Measurements from ENCODE around the gene KRTAP5-2.

KRTAP5-2 gene

DNA sequence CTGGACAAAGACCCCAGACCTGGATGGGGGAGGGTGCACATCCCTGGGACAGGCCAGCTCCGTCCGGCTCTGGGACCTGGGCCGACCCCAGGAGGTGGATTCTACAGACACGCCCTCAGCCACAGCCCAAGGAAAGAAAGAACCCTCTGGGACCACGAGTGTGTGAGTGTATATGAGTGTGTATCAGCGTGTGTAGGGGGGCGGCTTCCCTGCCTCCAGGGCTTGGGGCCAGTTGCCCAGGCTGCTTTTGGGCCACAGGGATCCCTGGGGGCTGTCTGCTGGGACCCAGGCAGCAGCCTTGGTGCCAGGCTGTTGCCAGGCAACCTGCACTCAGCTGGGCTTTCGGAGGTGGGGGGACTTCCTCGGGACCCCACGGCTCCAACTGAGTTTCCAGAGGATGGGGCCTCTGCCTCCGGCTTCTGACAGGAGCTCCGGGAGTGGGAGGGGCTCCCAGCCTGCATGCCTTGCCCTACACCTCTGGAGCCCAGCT lies 34.9 kb downstream of the KRTAP5-2 start:
- H3K36me3 ChIP-seq (ENCODE audit: insufficient read depth, low read length) = peaks cover 2% of the 10 kb centered on the region; the same call in 1 of the 2 replicates
- no peak overlapping the region for H3K9ac ChIP-seq (ENCODE audit: low read depth, low read length)
- H3K9me3 ChIP-seq (ENCODE audit: control insufficient read depth, insufficient read depth, low read length) = no peaks in the 10 kb centered on the region
- H3K4me1 ChIP-seq (ENCODE audit: insufficient read depth, low read length) = peaks cover 12% of the 10 kb centered on the region; the same call in 1 of the 2 replicates

DNA sequence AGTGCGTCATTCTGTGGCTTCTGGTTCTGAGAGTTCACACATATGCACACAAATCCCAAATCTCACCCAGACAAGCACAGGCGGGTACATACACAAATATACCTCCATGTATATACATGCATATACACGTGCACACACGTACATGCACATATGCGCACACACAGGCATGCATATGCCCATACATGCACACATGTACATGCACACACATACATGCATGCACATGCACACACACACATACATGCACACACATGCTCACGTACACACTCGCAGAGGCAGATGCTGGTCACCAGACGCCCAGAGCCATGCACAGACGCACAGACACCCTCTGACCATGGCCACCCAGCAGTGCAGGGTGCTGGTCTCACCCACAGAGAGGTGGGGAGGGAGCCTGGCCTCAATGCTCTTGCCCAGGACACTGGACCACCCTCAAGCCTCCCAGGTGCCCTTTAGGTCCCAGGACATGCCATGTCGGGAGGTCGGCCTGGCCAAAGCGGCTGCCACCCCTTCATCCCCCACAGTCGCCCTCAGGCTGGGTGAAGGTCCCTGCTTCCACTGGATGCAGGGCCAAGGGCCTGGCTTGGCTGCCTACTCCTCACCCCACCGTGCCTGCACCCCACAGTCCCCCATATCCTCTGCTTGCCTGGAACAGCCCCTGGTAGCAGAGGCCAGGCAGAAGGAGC lies 35.5 kb downstream of the KRTAP5-2 start:
- no peak overlapping the region for H3K9ac ChIP-seq (ENCODE audit: low read depth, low read length)
- no peaks in the 10 kb centered on the region for H3K9me3 ChIP-seq (ENCODE audit: control insufficient read depth, insufficient read depth, low read length)
- peaks cover 2% of the 10 kb centered on the region; the same call in 1 of the 2 replicates for H3K36me3 ChIP-seq (ENCODE audit: insufficient read depth, low read length)
- peaks cover 15% of the 10 kb centered on the region; the same call in 1 of the 2 replicates for H3K4me1 ChIP-seq (ENCODE audit: insufficient read depth, low read length)

DNA sequence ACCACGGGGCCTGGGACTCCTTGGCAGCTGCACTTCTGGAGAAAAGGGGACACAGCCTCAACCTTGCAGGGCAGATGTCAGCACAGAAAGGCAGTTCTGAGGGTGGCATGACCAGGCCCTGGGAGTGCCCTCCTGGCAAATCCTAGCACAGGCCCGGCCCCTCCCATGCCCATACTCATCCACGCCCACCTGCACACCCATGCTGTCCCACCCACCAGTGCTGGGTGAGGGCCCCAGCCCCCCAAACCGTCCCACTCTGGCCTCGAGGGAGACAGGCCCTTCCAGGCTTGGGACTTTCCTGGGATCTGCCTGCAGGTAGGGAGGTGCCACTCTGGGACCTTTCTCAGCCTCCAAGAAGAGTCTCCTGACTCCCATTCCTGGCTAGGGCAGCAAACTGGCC lies 36.1 kb downstream of the KRTAP5-2 start:
- peaks cover 2% of the 10 kb centered on the region; the same call in 1 of the 2 replicates for H3K36me3 ChIP-seq (ENCODE audit: insufficient read depth, low read length)
- H3K9me3 ChIP-seq (ENCODE audit: control insufficient read depth, insufficient read depth, low read length) = no peaks in the 10 kb centered on the region
- H3K9ac ChIP-seq (ENCODE audit: low read depth, low read length) = no peak overlapping the region
- H3K4me1 ChIP-seq (ENCODE audit: insufficient read depth, low read length) = peaks cover 17% of the 10 kb centered on the region; the same call in 1 of the 2 replicates

DNA sequence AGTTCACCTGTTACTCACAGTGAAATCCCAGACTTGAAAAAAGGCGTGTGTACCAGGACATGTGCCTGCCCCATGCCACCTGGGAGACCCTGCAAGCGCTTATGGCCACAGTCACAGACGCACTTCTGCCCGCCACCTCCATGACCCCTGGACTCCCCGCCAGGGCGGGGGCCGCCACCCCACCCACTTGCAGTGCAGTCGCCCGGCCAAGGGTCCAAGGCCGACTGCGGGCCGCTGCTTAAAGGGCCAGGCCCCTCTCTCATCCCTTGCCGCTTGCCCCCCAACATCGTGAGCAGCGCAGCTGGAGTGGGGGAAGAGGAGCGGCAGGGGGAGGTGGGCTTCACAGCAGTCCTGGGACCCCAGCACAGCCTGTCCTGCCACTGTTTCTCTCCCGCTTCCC lies 36.8 kb downstream of the KRTAP5-2 start:
- Histone ChIP-seq H3K9me3 (ENCODE audit: control insufficient read depth, insufficient read depth, low read length) (no peaks in the 10 kb centered on the region), H3K4me1 (ENCODE audit: insufficient read depth, low read length) (peaks cover 17% of the 10 kb centered on the region; the same call in 1 of the 2 replicates), H3K9ac (ENCODE audit: low read depth, low read length) (no peak overlapping the region), H3K36me3 (ENCODE audit: insufficient read depth, low read length) (peaks cover 2% of the 10 kb centered on the region; the same call in 1 of the 2 replicates)

DNA sequence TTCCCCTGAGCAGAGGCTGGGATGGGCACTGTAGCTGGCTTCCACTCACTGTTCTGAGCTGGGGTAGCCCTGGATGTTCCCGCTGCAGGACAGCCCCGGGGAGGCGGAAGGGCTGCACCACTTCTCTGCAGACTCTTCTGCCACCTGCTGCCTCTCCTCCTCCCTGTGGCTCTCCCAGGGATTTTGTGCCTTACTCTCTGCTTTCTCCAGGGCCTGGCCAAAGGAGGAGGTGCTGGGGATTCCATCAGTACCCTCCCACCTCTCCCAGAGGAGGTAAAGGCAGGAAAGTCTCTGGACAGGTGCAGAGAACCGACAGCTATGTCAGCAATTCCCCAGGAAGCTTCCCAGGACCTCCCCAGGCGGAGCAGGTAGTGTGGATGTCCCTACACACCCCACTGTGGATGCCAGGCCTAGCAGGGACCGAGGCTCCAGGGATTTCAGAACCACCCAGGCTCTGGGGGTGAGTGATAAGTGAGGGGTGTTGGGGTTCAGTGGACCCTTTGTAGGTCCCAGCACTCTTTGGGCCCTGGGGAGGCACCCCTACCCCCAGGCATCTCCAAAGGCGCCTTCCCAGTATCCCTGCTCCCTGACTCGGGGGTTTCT lies 37.3 kb downstream of the KRTAP5-2 start:
- Histone ChIP-seq H3K36me3 (ENCODE audit: insufficient read depth, low read length) (peaks cover 2% of the 10 kb centered on the region; the same call in 1 of the 2 replicates), H3K9me3 (ENCODE audit: control insufficient read depth, insufficient read depth, low read length) (no peaks in the 10 kb centered on the region), H3K4me1 (ENCODE audit: insufficient read depth, low read length) (peaks cover 17% of the 10 kb centered on the region; the same call in 1 of the 2 replicates), H3K9ac (ENCODE audit: low read depth, low read length) (no peak overlapping the region)

DNA sequence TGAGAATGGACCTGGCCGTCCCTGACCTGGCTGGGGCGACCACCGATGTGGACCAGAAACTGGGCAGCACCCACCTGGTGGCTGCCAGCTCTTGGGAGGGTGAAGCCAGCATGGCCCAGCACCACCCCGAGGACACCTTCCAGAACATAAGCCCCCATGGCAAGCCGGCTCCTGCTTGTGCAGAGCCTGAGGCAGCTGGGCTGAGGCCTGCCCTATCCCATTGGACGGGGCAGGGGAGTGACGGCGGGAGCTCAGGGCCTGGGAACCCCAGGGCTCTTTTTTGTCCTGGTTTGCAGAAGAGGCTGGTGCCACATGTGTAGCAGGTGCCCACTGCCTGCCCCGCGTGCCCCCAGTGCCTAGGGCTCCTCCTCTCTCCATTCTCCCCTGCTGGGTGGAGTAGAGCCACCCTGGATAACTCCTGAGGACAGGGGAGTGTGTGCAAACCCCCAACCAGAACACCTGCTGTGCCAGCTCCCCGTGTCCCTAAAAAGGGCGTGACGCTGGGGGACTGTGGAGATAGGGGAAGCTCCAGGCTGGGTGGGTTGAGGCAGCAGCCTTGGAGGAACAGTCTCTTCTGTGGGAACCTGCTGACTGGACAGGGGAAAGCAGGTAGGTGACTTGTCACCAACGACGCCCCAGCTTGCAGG lies 38.0 kb downstream of the KRTAP5-2 start:
- peaks cover 19% of the 10 kb centered on the region; the same call in 1 of the 2 replicates for H3K4me1 ChIP-seq (ENCODE audit: insufficient read depth, low read length)
- no peaks in the 10 kb centered on the region for H3K9me3 ChIP-seq (ENCODE audit: control insufficient read depth, insufficient read depth, low read length)
- peaks cover 2% of the 10 kb centered on the region; the same call in 1 of the 2 replicates for H3K36me3 ChIP-seq (ENCODE audit: insufficient read depth, low read length)
- no peak overlapping the region for H3K9ac ChIP-seq (ENCODE audit: low read depth, low read length)

DNA sequence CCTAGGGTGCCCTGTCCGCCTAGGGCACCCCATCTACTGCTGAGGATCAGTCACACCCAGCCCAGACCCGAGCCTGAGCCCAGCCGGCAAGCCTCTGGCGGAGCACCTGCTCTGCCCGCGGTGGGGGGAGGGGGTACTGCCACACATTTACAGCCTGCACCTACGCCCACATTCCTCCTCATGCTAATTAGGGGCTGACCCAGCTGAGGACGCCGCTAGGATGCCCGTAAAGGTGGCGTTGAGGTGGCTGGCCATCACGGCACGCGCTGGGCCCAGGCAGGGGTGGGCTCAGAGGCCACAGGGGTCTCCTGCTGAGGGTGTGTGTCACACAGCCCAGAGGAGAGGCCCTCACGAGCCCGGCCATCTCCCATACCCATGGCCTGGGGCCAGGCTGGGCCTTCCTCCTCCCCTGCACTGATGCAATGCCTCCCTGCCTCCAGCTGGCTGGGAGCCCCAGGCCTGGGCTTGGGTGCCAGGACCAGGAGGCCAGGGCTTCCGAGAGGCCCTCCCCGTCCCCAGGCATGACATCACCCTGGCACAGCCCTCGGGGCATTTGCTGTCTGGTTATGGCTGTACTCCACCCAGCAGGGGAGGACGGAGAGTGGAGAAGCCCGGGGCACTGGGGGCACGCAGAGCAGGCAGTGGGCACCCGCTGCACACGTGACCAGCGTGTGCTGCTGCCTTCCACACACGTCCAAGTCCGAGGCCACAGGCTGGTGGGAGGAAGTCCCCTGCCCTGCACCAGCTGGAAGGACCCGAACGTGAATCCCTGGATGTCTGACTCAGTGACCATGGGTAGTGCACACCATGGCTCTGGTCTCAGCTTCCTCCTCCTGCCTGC lies 38.8 kb downstream of the KRTAP5-2 start:
- H3K9ac ChIP-seq (ENCODE audit: low read depth, low read length) = no peak overlapping the region
- H3K9me3 ChIP-seq (ENCODE audit: control insufficient read depth, insufficient read depth, low read length) = no peaks in the 10 kb centered on the region
- peaks cover 2% of the 10 kb centered on the region; the same call in 1 of the 2 replicates for H3K36me3 ChIP-seq (ENCODE audit: insufficient read depth, low read length)
- peaks cover 19% of the 10 kb centered on the region; the same call in 1 of the 2 replicates for H3K4me1 ChIP-seq (ENCODE audit: insufficient read depth, low read length)

DNA sequence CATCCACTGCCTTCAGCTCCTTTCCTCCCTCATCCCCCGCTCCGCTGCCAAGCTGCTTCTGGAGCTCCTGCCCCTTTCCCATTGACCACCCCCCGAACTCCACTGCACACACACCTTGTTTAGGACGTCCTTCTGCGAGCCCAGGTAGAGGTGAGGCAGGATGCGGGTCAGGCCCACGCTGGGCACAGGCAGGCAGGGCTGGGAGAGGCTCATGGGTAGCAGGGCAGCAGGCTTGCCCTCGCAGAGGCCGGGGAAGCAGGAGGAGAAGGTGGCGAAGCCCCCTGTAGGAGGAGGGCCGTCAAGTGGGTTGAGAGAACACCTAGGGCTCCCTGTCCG lies 39.4 kb downstream of the KRTAP5-2 start:
- Histone ChIP-seq H3K9ac (ENCODE audit: low read depth, low read length) (no peak overlapping the region), H3K4me1 (ENCODE audit: insufficient read depth, low read length) (peaks cover 15% of the 10 kb centered on the region; the same call in 1 of the 2 replicates), H3K9me3 (ENCODE audit: control insufficient read depth, insufficient read depth, low read length) (no peaks in the 10 kb centered on the region), H3K36me3 (ENCODE audit: insufficient read depth, low read length) (peaks cover 2% of the 10 kb centered on the region; the same call in 1 of the 2 replicates)

DNA sequence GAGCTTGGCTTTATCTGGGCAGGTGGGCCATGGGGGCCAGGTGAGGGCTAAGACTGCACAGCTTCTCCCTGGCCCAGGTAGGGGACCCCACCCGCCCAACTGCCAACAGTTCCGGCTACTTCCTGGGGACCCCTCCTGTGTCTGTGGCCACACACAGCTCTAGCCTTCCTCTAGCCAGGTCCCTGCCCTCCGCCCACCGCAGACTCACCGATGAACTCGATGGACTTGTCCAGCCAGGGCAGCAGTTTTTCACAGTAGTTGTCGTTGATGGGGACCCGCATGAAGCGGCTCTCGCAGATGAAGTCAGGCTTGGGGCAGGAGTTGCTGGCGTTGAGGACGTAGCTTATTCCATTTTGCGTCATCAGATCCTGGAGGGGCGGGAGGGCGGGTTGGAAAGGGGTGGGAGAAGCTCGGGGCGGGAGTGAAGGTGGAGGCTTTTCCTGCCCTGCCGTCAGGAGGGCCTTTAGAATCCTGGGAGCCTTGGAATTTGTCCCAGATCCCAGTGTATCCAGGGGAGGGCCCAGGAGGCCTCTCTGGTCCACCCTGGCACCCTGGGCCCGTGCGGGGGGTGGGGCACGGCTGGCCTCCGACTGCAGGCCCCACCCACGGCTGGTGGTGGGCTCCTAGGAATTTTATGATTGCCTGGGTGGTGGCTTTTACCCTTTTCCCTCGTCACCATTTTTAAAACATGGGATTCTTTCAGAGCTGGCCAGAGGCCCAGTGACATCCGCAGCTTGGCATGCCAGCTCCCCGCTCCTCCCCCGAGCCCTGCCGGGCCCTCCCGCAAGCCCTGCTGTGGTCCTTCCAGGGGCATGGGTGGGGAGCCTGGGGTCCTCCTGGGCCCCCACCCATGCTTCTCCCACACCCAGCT lies 40.0 kb downstream of the KRTAP5-2 start:
- peaks cover 17% of the 10 kb centered on the region; the same call in 1 of the 2 replicates for H3K4me1 ChIP-seq (ENCODE audit: insufficient read depth, low read length)
- no peaks in the 10 kb centered on the region for H3K9me3 ChIP-seq (ENCODE audit: control insufficient read depth, insufficient read depth, low read length)
- H3K9ac ChIP-seq (ENCODE audit: low read depth, low read length) = no peak overlapping the region
- H3K36me3 ChIP-seq (ENCODE audit: insufficient read depth, low read length) = peaks cover 2% of the 10 kb centered on the region; the same call in 1 of the 2 replicates

DNA sequence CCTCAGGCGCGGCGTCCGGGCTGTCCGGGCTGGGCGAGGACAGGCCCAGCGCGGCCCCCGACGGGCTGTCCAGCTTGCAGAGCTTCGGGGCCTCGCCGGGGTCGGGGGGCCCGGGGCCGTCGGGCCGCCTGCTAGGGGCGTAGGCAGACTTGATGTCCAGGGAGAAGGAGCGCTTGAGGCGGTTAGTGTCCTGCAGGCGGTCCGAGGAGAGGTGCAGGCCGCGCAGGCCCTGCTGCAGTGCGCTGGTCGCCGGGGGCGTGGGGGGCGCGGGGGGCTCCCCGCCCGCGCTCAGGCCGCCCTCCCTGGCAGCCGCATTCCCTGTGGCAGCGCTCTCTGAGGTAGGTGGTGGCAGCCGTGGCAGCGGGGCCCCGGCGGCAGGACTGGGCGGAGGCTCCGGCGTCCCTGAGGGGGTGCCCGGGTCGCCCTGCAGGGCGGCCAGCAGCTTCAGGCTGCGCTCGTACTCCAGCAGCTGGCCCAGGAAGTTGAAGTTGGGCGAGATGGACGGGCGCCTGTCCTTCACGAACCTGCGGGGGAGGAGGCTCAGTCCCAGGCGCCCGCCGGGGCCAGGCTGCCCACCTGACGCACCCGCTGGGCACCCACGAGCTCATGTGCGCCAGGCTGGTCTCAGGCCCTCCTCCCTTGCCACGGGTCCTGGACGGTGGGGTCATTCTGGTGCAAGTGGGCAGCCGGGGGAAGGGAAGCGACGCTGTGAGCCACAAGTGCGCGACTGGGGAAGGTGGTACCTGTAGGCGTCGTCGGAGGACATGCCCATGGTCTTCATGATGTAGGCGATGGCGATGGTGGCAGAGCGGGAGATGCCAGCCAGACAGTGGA lies 40.8 kb downstream of the KRTAP5-2 start:
- Histone ChIP-seq H3K4me1 (ENCODE audit: insufficient read depth, low read length) (peaks cover 17% of the 10 kb centered on the region; the same call in 1 of the 2 replicates), H3K9ac (ENCODE audit: low read depth, low read length) (no peak overlapping the region), H3K36me3 (ENCODE audit: insufficient read depth, low read length) (peaks cover 1% of the 10 kb centered on the region; the same call in 1 of the 2 replicates), H3K9me3 (ENCODE audit: control insufficient read depth, insufficient read depth, low read length) (no peaks in the 10 kb centered on the region)

DNA sequence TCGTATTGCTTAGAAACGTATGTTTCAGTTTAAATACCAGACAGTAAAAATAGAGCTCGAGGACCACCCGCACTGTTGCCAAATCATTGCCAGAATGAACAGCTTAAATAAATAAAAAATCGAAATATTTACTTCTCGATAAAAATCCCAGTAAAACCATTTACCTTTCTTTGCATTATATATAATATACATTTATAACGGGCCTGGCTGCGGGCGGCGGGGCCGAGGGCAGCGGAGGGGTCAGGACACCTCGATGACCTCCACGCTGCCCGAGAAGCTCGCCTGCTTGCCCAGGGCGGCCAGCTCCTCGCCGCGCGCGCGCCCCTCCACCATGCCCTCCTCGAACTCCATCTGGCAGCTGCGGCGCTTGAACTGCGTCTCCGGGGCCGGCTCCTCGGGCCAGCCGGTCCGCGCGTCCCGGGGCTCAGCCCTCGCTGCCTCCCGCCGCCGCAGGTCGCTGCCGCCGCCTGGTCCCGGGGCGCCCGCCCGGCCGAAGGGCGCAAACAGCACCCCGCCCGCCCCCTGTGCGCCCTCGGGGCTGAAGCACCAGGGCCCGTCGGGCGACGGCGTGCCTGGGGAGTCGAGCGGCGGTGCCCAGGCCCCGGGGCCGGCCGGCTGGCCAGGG lies 41.7 kb downstream of the KRTAP5-2 start:
- H3K9me3 ChIP-seq (ENCODE audit: control insufficient read depth, insufficient read depth, low read length) = no peaks in the 10 kb centered on the region
- peaks cover 17% of the 10 kb centered on the region; the same call in 1 of the 2 replicates for H3K4me1 ChIP-seq (ENCODE audit: insufficient read depth, low read length)
- H3K36me3 ChIP-seq (ENCODE audit: insufficient read depth, low read length) = no peaks in the 10 kb centered on the region
- H3K9ac ChIP-seq (ENCODE audit: low read depth, low read length) = no peak overlapping the region

DNA sequence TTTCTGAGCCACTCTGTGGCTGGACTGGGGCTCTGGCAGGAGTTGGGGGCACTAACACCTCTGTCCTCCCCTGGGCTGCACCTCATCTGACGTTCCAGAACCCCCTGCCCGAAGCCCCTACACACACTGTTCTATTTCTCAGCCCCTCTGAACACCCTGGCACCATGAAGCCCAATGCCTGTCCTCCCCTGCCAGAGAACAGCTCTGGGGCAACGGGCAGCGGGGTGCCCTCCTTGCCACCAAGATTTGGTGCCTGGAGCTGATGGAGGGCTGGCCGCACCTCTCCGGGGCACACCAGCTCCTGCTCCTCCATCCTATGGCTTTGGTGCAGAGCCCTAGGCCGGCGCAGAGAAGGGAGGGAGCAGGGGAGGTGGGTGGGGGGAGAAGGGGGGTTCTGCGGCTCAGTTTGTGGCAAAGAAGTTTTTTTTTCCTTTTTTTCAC lies 42.4 kb downstream of the KRTAP5-2 start:
- Histone ChIP-seq H3K36me3 (ENCODE audit: insufficient read depth, low read length) (no peaks in the 10 kb centered on the region), H3K9ac (ENCODE audit: low read depth, low read length) (no peak overlapping the region), H3K9me3 (ENCODE audit: control insufficient read depth, insufficient read depth, low read length) (no peaks in the 10 kb centered on the region), H3K4me1 (ENCODE audit: insufficient read depth, low read length) (peaks cover 17% of the 10 kb centered on the region; the same call in 1 of the 2 replicates)

All from ES-I3 (cell line).